GM18907 (cell line): ENCODE measurements around the gene ABCG2.

ENCODE experiments used
- ATAC-seq: cut with Tn5 transposase; IDR thresholded peaks from one replicate; pipeline ENCODE4 v1.9.1; 2021; ENCODE audit warnings: mild to moderate bottlenecking, moderate library complexity; ENCODE audit not compliant: unreplicated experiment

ABCG2 gene

DNA sequence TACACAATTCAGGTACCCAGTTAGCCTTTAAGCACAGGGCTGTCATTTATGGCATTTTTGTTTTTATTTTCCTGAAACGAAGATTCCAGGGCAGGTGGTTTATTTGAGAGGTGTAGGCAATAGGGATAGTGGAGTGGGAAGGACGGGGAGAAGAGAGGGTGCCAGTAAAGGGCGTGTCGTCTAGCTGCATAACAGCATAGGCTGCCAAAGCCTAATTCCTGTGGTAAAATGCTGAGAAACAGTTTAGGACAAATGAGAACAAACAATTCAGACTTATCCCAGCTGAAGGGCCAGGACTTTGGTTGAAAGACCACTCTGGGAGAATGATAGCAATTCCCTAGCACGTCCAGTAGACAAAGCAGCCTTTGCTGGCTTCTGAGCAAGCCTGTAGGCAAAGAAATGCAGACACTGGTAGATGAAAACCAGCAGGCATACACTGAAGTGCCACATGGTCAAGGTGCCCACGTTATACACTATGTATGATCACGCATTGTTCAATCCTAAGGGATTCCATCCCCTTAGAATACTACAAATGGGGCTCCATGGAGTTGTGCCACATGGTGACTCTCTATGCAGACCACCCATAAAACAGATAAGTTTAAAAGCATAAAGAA lies 80.4 kb downstream of the ABCG2 start:
- no peak for ATAC-seq

GRCh38 chr4:88075336-88075735 lies 83.1 kb downstream of the ABCG2 start:
- no peak for ATAC-seq

- ATAC-seq: no peak
These were observed 88.4 kb downstream of the ABCG2 start for GRCh38 chr4:88070031-88070430.

DNA sequence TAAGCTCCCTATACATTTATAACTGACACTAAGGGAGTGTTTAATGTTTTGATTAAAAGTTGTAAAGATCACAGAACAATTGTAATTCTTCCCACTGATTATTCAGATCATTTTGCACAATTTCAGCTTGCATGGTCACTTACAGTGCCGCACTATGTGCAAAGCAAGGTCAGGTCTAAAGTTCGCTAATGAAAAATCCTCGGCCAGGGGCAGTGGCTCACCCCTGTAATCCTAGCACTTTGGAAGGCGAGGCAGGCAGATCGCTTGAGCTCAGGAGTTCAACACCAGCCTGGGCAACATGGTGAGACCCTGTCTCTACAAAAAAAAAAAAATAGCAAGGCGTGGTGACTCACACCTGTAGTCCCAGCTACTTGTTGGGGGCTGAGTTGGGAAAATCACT lies 94.0 kb downstream of the ABCG2 start:
- ATAC-seq: no peak

GRCh38 chr4:88063634-88064296 lies 94.7 kb downstream of the ABCG2 start:
- no peak for ATAC-seq

- ATAC-seq: no peak
These were observed 95.6 kb downstream of the ABCG2 start for GRCh38 chr4:88062843-88063242.

DNA sequence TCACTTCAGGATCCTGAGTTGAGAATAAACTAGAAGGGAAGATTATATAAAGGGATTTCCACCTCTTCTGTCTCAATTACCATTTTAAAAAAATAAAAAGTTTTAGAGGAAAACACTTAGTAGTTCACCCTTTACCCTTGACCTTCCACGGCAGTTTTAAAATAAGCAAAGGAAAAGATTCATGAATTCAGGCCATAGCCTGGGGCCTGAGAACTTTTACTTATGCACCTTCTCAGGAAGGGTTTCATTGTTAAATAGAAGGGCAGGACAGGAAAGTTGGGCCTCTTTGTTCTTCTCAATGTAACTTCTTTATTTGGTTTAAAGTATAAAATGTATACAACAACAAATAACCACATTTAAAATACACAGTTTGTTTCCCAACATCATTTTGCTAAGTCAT lies 96.1 kb downstream of the ABCG2 start:
- ATAC-seq: no peak

- no peak for ATAC-seq
These were observed 98.0 kb downstream of the ABCG2 start for GRCh38 chr4:88060431-88060830.

- no peak for ATAC-seq
These were observed 98.7 kb downstream of the ABCG2 start for GRCh38 chr4:88059766-88060165.

DNA sequence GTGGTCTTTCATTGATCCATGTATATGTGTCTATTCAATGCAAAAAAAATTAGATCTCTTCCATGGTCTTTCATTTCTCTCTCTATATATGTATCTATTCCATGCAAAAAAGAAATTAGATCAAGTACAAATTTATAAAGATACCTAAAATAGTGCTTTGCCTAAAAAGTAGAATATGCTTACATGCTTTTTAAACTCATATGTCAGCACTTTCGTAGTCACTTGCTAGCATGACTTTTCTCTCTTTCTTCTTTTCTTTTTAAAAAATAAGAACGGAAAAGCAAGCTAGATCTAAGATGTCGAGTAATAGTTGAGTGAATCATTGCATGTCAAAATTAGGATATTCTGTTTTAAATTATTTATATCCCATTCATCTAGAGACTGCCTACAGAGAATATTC lies 100.1 kb downstream of the ABCG2 start:
- ATAC-seq: no peak

GRCh38 chr4:88054901-88055300 lies 103.5 kb downstream of the ABCG2 start:
- ATAC-seq: peak; percentile 52

DNA sequence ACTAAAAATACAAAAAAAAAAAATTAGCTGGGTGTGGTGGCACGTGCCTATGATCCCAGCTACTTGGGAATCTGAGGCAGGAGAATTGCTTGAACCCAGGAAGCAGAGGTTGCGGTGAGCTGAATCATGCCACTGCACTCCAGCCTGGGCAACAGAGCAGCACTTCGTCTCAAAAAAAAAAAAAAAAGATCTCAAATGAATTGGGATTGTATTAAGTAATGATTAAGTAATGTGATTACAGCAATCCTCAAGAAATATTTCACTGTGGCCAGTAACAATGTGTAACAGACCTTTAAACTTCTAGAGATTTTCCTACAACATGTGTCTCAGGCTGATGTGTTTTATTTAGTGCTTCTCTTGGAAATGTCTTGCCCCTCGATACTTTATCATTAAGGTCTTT lies 104.2 kb downstream of the ABCG2 start:
- no peak for ATAC-seq

GRCh38 chr4:88045021-88045420 lies 113.4 kb downstream of the ABCG2 start:
- no peak for ATAC-seq

- ATAC-seq: no peak
These were observed 114.7 kb downstream of the ABCG2 start for GRCh38 chr4:88043586-88044340.

DNA sequence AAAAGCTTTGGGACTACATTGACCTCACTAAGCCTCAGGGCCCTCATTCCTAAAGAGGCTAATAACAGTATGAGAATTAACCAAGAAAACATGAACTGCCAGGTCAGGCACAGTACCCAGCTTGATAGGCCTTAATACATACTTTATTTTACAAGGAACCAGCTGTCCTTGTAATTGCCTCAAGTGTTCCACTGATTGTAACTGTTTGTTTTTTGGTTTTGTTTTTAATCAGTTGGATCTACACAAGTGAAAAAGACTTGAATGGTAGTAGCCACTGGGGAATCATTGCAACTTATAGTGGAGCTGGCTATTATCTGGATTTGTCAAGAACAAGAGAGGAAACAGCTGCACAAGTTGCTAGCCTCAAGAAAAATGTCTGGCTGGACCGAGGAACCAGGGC lies 115.4 kb downstream of the ABCG2 start:
- no peak for ATAC-seq

- ATAC-seq: no peak
These were observed 116.8 kb downstream of the ABCG2 start for GRCh38 chr4:88041626-88042025.

- no peak for ATAC-seq
These were observed 117.7 kb downstream of the ABCG2 start for GRCh38 chr4:88040707-88041106.
